Adrenal gland (tissue), 12 donors: ENCODE results near the gene FFAR1. TPM values are rescaled to one million over a fixed set of nuclear protein-coding genes. Genes with fewer than 3 reads are reported as not detected.
A peak's percentile ranks its signal among the peaks of the same experiment; 100 is the strongest.

Experiments
- DNase-seq, 7 donors: peaks; one replicate each; pipeline ENCODE4 v3.0.0-alpha.2; 2019 to 2020
- H3K27ac ChIP-seq, 5 donors: fragments of 200-600 bp; sonication (generic) in 4 of 5; 1 replicate in 3 of 5; 2 replicates in 2 of 5; pipeline versions ENCODE4 v1.5.1 to v1.8.0; 2016 to 2020; ENCODE audit warnings: mild to moderate bottlenecking in 1 of 5
- H3K27me3 ChIP-seq: fragments of 200-600 bp; 2 replicates; pipeline ENCODE4 v1.8.0; 2021
- H3K36me3 ChIP-seq, 2 donors: fragments of 200-600 bp; replicated peaks in 1 of 2; 1 replicate in 1 of 2; 2 replicates in 1 of 2; pipeline versions ENCODE4 v1.5.1 to v1.8.0; 2018 to 2022
- H3K4me1 ChIP-seq, 2 donors: fragments of 200-600 bp; replicated peaks in 1 of 2; 1 replicate in 1 of 2; 2 replicates in 1 of 2; pipeline versions ENCODE4 v1.5.1 to v1.8.0; 2018 to 2021
- H3K4me3 ChIP-seq, 4 donors: fragments of 200-600 bp; sonication (generic) in 3 of 4; one replicate each; pipeline ENCODE4 v1.5.1; 2016 to 2018
- H3K9me3 ChIP-seq, 3 donors: fragments of 200-600 bp; sonication (generic) in 1 of 3; replicated peaks in 1 of 3; 1 replicate in 2 of 3; 2 replicates in 1 of 3; pipeline versions ENCODE4 v1.5.1 to v1.8.0; 2016 to 2021
- CTCF ChIP-seq, 6 experiments: fragments of 450-650 bp in 4 of 6; fragments of 200-600 bp in 2 of 6; sonication (generic) in 1 of 6; IDR thresholded peaks; 1 replicate in 5 of 6; 2 replicates in 1 of 6; pipeline versions ENCODE4 v1.5.1 to v1.8.0; 2016 to 2021; ENCODE audit warnings: antibody characterized with exemption in 6 of 6, mild to moderate bottlenecking in 2 of 6, moderate library complexity in 1 of 6
- POLR2A ChIP-seq, 2 donors: fragments of 450-650 bp; IDR thresholded peaks; one replicate each; pipeline ENCODE4 v1.6.1; 2017; ENCODE audit warnings: antibody characterized with exemption in 2 of 2, mild to moderate bottlenecking in 2 of 2, moderate library complexity in 1 of 2
- WGBS, 4 donors: extraction: QIAGEN DNeasy Blood & Tissue Kit in 2 of 4; methylation state at CpG; one replicate each; pipeline versions ENCODE4 v1.1.5 to v1.1.7; 2013 to 2017; 5-methylcytosine and 5-hydroxymethylcytosine counted together
- intact Hi-C, 2 donors: fragments of 100-400 bp; cut with DNase I; formaldehyde crosslinking; loops; one replicate each; pipeline versions ENCODE4 v1.14.1 to v1.15.0; 2022 to 2023
- polyA plus RNA-seq, 3 donors: library from polyadenylated mRNA; stranded (reverse); fragments of 200-250 nt in 2 of 3; fragments of 350-450 nt in 1 of 3; fragmentation: Illumina TruSeq in 1 of 3; extraction: RNeasy Lipid Tissue Mini Kit (QIAGEN cat#74804) in 1 of 3; gene quantifications; one replicate each; pipeline ENCODE4 v1.2.3, GENCODE V29; 2013 to 2014
- total RNA-seq, 9 donors: library from RNA; depleted of rRNA in 4 of 9; stranded (reverse); fragments of >200 nt in 4 of 9; fragments of 120-200 nt in 1 of 9; fragmentation: NEBNext Ultra II Directional in 1 of 9; extraction: Animal tissue kit (Norgen Biotek cat#: 25700) in 1 of 9; gene quantifications; one replicate each; pipeline versions ENCODE4 v1.1.0 to v1.2.4, GENCODE V29; 2013 to 2023
- donor health status: healthy with polysubstance abuse.
- donor health status: Bipolar disorder and iron deficiency.
- donor health status: DM: yes; HTN: yes; CAD: no.
- donor health status: DM: no; HTN: no; CAD: no.
- donor health status: DM: no; HTN: no; CAD: no.
- donor health status: DM: yes; HTN: yes; CAD: no.

Gene FFAR1
- total and polyA plus RNA-seq, 12 donors = 0.03 to 0.11 TPM; not detected in 10

DNA sequence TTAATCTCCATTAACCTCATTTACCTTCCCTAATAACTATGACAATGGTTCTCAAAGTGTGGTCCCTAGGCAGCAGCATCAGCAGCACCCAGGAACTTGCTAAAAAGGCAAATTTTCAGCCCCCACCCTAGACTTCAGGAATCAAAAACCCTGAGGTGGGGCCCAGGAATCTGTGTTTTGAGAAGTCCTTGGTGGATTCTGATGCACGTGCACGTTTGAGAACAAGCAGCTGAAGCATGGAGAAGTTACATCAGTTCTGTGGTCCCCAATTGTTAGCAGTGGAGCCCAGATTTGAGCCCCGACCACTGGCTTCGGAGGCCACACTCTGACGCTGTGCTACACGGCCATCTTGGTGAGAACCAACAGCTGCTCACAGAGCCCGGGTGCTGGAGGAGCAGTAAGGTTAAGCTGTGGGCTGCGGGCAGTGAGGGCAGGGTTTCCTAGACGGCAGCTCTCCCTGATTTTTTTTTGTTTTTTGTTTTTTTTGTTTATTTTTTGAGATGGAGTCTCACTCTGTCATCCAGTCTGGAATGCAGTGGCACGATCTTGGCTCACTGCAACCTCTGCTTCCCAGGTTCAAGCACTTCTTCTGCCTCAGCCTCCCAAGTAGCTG, 32.7 kb upstream of the FFAR1 start:
- 87 to 94% (median 90%) methylated on average over 8 to 10 of the region's 10 CpGs for WGBS, 4 donors
- no peaks in the 10 kb centered on the region for H3K27me3 ChIP-seq

DNA sequence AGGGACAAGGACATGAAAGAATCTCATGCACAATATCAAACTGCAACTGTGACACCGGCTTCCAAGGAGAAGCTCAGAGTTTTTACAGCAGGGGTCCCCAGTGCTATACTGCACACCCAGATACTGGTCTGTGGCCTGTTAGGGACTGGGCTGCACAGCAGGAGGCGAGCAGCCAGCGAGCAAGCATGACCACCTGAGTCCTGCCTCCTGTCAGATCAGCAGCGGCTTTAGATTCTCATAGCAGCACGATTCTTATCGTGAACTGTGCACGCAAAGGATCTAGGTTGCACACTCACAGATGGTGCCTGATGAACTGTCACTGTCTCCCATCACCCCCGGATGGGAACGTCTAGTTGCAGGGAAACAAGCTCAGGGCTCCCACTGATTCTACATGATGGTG, 31.8 kb upstream of the FFAR1 start:
- 83 to 90% (median 86%) methylated on average over 7 to 9 of the region's 9 CpGs for WGBS, 4 donors
- no peaks in the 10 kb centered on the region for H3K27me3 ChIP-seq

More for the DNA sequence above, 32.7 kb upstream of the FFAR1 start:
- Histone ChIP-seq H3K9me3 (no peaks in the 10 kb centered on the region), H3K36me3 (no peaks in the 10 kb centered on the region), H3K4me1 (peaks cover 29 to 39% of the 10 kb centered on the region in 2 donors), H3K4me3 (no peak overlapping the region), H3K27ac (no peak overlapping the region)
- DNase-seq = no peak
- intact Hi-C loops = no loop called here
- TF ChIP-seq CTCF (IDR thresholded peaks at IDR 0.05) (no peak), POLR2A (IDR thresholded peaks at IDR 0.05) (no peak)

GRCh38 chr19:35316560-35316959, 31.1 kb upstream of the FFAR1 start:
- no peaks in the 10 kb centered on the region for H3K36me3 ChIP-seq
- H3K9me3 ChIP-seq = no peaks in the 10 kb centered on the region
- DNase-seq = no peak
- no peak overlapping the region for H3K4me3 ChIP-seq
- H3K4me1 ChIP-seq = peaks cover 26 to 37% of the 10 kb centered on the region in 2 donors
- no peak overlapping the region for H3K27ac ChIP-seq
- no peak for TF ChIP-seq POLR2A (IDR thresholded peaks at IDR 0.05)
- TF ChIP-seq CTCF (IDR thresholded peaks at IDR 0.05) = no peak
- no peaks in the 10 kb centered on the region for H3K27me3 ChIP-seq
- 88 to 99% (median 95%) methylated on average over 8 to 9 of the region's 9 CpGs for WGBS, 4 donors
- intact Hi-C loops = no loop called here

More for the DNA sequence above, 31.8 kb upstream of the FFAR1 start:
- no peak overlapping the region for H3K4me3 ChIP-seq
- no peaks in the 10 kb centered on the region for H3K9me3 ChIP-seq
- peaks cover 26 to 37% of the 10 kb centered on the region in 2 donors for H3K4me1 ChIP-seq
- H3K36me3 ChIP-seq = no peaks in the 10 kb centered on the region
- no peak for TF ChIP-seq CTCF (IDR thresholded peaks at IDR 0.05)
- no peak for TF ChIP-seq POLR2A (IDR thresholded peaks at IDR 0.05)
- intact Hi-C loops = no loop called here
- H3K27ac ChIP-seq = no peak overlapping the region
- no peak for DNase-seq

DNA sequence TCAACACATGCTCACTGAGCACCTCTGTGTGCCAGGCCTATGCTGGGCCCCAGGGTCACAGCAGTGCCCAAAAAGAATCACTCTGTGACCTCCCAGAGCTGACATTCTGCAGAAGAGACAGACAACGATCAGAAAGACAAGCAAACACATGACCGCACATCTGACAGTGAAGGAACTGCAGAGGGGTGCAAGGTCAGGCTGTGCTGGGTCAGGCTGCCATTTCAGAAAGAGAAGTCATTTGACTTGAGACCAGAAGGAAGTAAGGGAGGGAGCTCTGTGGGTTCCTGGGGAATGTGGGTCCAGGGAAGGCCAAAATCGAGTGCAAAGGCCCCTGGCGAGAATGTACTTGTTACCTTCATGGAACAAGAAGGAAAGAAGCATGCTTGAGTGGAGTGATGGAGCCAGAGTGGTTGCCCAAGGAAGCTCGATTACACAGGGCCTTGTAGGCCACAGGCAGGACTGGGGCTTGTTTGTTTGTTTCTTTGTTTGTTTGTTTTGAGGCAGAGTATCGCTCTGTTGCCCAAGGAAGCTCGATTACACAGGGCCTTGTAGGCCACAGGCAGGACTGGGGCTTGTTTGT, 30.1 kb upstream of the FFAR1 start:
- no peak overlapping the region for H3K4me3 ChIP-seq
- H3K27ac ChIP-seq = peak overlapping the region in 2 of 5 donors; percentile 17 to 52
- no peaks in the 10 kb centered on the region for H3K9me3 ChIP-seq
- no peaks in the 10 kb centered on the region for H3K27me3 ChIP-seq
- TF ChIP-seq CTCF (IDR thresholded peaks at IDR 0.05) (no peak), POLR2A (IDR thresholded peaks at IDR 0.05) (no peak)
- peak in 2 of 7 donors; percentile 36 to 60 for DNase-seq
- intact Hi-C loops = no loop called here
- peaks cover 26 to 37% of the 10 kb centered on the region in 2 donors for H3K4me1 ChIP-seq
- WGBS, 4 donors = 66 to 80% (median 71%) methylated on average over 7 of the region's 7 CpGs
- no peaks in the 10 kb centered on the region for H3K36me3 ChIP-seq
